Mucosa of rectum (tissue), 2 donors: Measurements from ENCODE around the gene IGSF21.

ENCODE experiments used
- H3K27ac ChIP-seq, 2 donors: one replicate each; pipeline ENCODE4 v1.7.0; 2013; ENCODE audit warnings: inconsistent platforms in 2 of 2, low read depth in 2 of 2, low read length in 2 of 2
- H3K27me3 ChIP-seq, 2 donors: one replicate each; pipeline ENCODE4 v1.7.0; 2013; ENCODE audit warnings: low read length in 2 of 2; ENCODE audit not compliant: control insufficient read depth in 2 of 2, insufficient read depth in 2 of 2
- H3K36me3 ChIP-seq, 2 donors: one replicate each; pipeline ENCODE4 v1.7.0; 2013; ENCODE audit warnings: low read length in 2 of 2; ENCODE audit not compliant: control insufficient read depth in 2 of 2, insufficient read depth in 2 of 2
- H3K4me1 ChIP-seq, 2 donors: one replicate each; pipeline ENCODE4 v1.7.0; 2013; ENCODE audit warnings: low read length in 2 of 2, mild to moderate bottlenecking in 1 of 2; ENCODE audit not compliant: control insufficient read depth in 2 of 2, insufficient read depth in 2 of 2
- H3K4me3 ChIP-seq, 2 donors: one replicate each; pipeline ENCODE4 v1.7.0; 2013; ENCODE audit warnings: low read length in 2 of 2
- H3K9ac ChIP-seq, 2 donors: one replicate each; pipeline ENCODE4 v1.7.0; 2013; ENCODE audit warnings: low read length in 2 of 2, low read depth in 1 of 2, mild to moderate bottlenecking in 1 of 2
- H3K9me3 ChIP-seq, 2 donors: one replicate each; pipeline ENCODE4 v1.7.0; 2013; ENCODE audit warnings: low read length in 2 of 2; ENCODE audit not compliant: control insufficient read depth in 2 of 2
- donor health status: healthy.
- donor health status: Normal muscosa, but diverticular disease.

Gene IGSF21

GRCh38 chr1:18108299-18109057, 880 bp downstream of the IGSF21 start:
- H3K9me3 ChIP-seq = no peaks in the 10 kb centered on the region
- peak overlapping the region in 1 of 2 donors; percentile 7 for H3K4me3 ChIP-seq
- peaks cover 7 to 8% of the 10 kb centered on the region in 2 donors for H3K4me1 ChIP-seq
- H3K36me3 ChIP-seq = no peaks in the 10 kb centered on the region
- H3K9ac ChIP-seq = no peak overlapping the region
- H3K27me3 ChIP-seq = peaks cover 58 to 64% of the 10 kb centered on the region in 2 donors
- no peak overlapping the region for H3K27ac ChIP-seq

GRCh38 chr1:18109058-18109755, 1.6 kb downstream of the IGSF21 start:
- Histone ChIP-seq H3K4me1 (peaks cover 7 to 8% of the 10 kb centered on the region in 2 donors), H3K9me3 (no peaks in the 10 kb centered on the region), H3K27ac (no peak overlapping the region), H3K9ac (no peak overlapping the region), H3K4me3 (peak overlapping the region in 1 of 2 donors; percentile 7), H3K27me3 (peaks cover 58 to 59% of the 10 kb centered on the region in 2 donors), H3K36me3 (no peaks in the 10 kb centered on the region)

- peak overlapping the region in 1 of 2 donors; percentile 36 for H3K4me3 ChIP-seq
- H3K4me1 ChIP-seq = peaks cover 7 to 8% of the 10 kb centered on the region in 2 donors
- no peak overlapping the region for H3K27ac ChIP-seq
- H3K9ac ChIP-seq = peak overlapping the region in 1 of 2 donors; percentile 14
- peaks cover 59 to 62% of the 10 kb centered on the region in 2 donors for H3K27me3 ChIP-seq
- H3K36me3 ChIP-seq = no peaks in the 10 kb centered on the region
- H3K9me3 ChIP-seq = no peaks in the 10 kb centered on the region
These were observed 2.4 kb downstream of the IGSF21 start for GRCh38 chr1:18109756-18110597.

- Histone ChIP-seq H3K9ac (peak overlapping the region in 1 of 2 donors; percentile 14), H3K4me1 (peaks cover 7 to 8% of the 10 kb centered on the region in 2 donors), H3K27me3 (peaks cover 59 to 67% of the 10 kb centered on the region in 2 donors), H3K9me3 (no peaks in the 10 kb centered on the region), H3K27ac (no peak overlapping the region), H3K36me3 (no peaks in the 10 kb centered on the region), H3K4me3 (peak overlapping the region in 1 of 2 donors; percentile 36)
These were observed 3.0 kb downstream of the IGSF21 start for GRCh38 chr1:18110598-18110939.

- peak overlapping the region in 1 of 2 donors; percentile 36 for H3K4me3 ChIP-seq
- H3K27ac ChIP-seq = no peak overlapping the region
These were observed 3.4 kb downstream of the IGSF21 start for GRCh38 chr1:18110968-18111367.

GRCh38 chr1:18111605-18112297, 4.2 kb downstream of the IGSF21 start:
- peaks cover 53 to 66% of the 10 kb centered on the region in 2 donors for H3K27me3 ChIP-seq
- no peak overlapping the region for H3K27ac ChIP-seq
- no peaks in the 10 kb centered on the region for H3K9me3 ChIP-seq
- H3K36me3 ChIP-seq = no peaks in the 10 kb centered on the region
- H3K4me3 ChIP-seq = no peak overlapping the region
- peaks cover 7 to 8% of the 10 kb centered on the region in 2 donors for H3K4me1 ChIP-seq
- H3K9ac ChIP-seq = no peak overlapping the region

More at GRCh38 chr1:18110968-18111367, 3.4 kb downstream of the IGSF21 start:
- Histone ChIP-seq H3K4me1 (peaks cover 7 to 8% of the 10 kb centered on the region in 2 donors), H3K9ac (no peak overlapping the region), H3K27me3 (peaks cover 56 to 65% of the 10 kb centered on the region in 2 donors), H3K36me3 (no peaks in the 10 kb centered on the region), H3K9me3 (no peaks in the 10 kb centered on the region)

- H3K27me3 ChIP-seq = peaks cover 47 to 62% of the 10 kb centered on the region in 2 donors
- no peaks in the 10 kb centered on the region for H3K36me3 ChIP-seq
- H3K9ac ChIP-seq = no peak overlapping the region
- peaks cover 7 to 8% of the 10 kb centered on the region in 2 donors for H3K4me1 ChIP-seq
- H3K27ac ChIP-seq = no peak overlapping the region
- H3K4me3 ChIP-seq = no peak overlapping the region
- no peaks in the 10 kb centered on the region for H3K9me3 ChIP-seq
These were observed 5.0 kb downstream of the IGSF21 start for GRCh38 chr1:18112611-18113010.

GRCh38 chr1:18114726-18115410, 7.3 kb downstream of the IGSF21 start:
- Histone ChIP-seq H3K27ac (no peak overlapping the region), H3K4me3 (no peak overlapping the region), H3K27me3 (peaks cover 41 to 48% of the 10 kb centered on the region in 2 donors), H3K9me3 (no peaks in the 10 kb centered on the region), H3K36me3 (no peaks in the 10 kb centered on the region), H3K9ac (no peak overlapping the region), H3K4me1 (peaks cover 3 to 5% of the 10 kb centered on the region in 2 donors)

- Histone ChIP-seq H3K4me1 (no peaks in the 10 kb centered on the region), H3K36me3 (no peaks in the 10 kb centered on the region), H3K9me3 (no peaks in the 10 kb centered on the region), H3K27ac (no peak overlapping the region), H3K9ac (no peak overlapping the region), H3K27me3 (peaks cover 34 to 38% of the 10 kb centered on the region in 2 donors), H3K4me3 (no peak overlapping the region)
These were observed 9.2 kb downstream of the IGSF21 start for GRCh38 chr1:18116777-18117176.
